HT1080 (cell line): ENCODE data around the gene USP24. TPM values are rescaled to one million over a fixed set of nuclear protein-coding genes. Genes with fewer than 3 reads are reported as not detected.
A peak's percentile ranks its signal among the peaks of the same experiment; 100 is the strongest.
"Not testable (repeated sequence)": the region's sequence is repeated elsewhere in the genome, so short reads cannot be mapped to it uniquely, and the experiment has no call there.

ENCODE experiments used
- DNase-seq: peaks from one replicate; pipeline ENCODE4 v3.0.0-alpha.2; 2015; ENCODE audit warnings: low read depth
- total RNA-seq: library from RNA; depleted of rRNA; stranded (reverse); fragments of >200 nt; shearing (Covaris generic); gene quantifications from 2 replicates; pipeline ENCODE4 v1.2.3, GENCODE V29; 2014

USP24 gene
- total RNA-seq, 1 experiment from 2014 or later = 31.4 TPM

DNA sequence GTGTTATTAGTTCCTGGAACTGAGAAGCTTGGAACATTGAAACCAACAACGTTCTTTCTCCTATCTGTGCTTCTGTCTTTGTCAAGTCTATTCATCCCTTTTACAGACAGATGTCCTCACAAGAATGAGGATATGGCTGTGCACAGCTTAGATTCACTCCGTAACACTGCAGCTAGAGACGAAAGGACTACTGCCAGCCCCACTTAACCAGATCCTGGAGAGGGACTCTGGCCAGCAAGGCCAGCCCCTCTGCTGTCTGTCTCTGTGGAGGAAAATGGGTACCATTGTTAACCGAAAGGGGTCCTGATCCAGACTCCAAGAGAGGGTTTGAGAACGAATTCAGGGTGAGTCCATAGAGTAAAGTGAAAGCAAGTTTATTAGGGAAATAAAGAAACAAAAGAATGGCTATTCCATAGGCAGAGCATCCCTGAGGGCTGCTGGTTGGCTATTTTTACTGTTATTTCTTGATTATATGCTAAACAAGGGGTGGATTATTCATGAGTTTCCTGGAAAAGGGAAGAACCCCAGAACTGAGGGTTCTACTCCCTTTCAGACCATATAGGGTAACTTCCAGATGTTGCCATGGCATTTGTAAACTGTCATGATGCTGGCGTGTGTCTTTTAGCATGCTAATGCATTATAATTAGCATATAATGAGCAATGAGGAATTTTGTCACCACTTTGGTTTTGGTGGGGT, 17.4 kb upstream of the USP24 start:
- no peak for DNase-seq

DNA sequence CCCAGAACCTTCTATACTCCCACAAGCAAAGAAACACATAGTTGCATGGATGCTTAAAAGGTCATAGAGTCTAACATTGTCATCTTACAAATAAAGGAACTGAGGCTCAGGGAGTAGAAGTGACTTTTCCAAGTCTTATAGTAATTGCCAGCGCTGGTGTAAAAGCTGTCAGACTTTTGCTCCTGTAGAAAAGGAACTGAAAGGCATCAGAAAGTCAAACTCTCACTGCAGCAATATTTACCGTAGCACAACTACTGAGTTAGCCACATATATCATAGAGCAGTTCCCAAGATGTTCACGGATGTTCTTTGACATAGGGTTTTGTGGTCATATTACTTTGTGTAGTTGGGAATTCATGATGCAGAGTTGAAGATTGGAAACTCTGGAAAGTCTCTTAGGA, 16.6 kb upstream of the USP24 start:
- no peak for DNase-seq

DNA sequence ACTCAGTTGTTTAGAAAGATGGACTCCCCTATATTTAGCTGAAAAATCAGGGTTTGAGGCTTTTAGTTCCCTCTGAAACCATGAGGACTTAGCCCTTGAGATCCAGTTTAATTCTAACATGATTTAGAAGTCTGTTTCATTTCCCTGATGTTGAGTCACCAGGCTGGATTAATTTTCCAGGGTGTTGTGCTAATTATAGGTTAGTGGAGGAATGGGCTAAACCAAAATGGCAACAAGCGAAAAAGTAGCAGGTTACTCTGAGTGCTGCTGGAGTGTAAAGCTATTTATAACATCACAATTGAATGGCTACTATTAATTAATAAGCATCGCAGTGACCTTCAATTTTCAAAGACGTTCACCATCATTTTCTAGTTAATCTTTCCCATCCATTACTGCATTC, 15.5 kb upstream of the USP24 start:
- no peak for DNase-seq

DNA sequence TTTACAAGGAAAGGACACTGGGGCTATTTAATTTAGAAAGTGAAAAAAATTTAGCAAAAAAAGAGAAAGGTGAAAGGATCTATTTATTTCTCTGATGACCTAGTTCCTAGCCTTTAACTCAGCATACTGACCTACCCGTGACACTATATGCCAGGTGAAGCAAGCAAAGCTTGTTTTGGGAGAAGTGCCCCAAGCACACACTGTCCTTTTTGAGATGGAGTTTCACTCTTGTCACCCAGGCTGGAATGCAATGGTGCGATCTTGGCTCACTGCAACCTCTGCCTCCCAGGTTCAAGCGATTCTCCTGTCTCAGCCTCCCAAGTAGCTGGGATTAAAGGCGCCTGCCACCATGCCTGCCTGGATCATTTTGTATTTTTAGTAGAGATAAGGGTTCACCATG, 14.6 kb upstream of the USP24 start:
- not testable (repeated sequence) for DNase-seq

DNA sequence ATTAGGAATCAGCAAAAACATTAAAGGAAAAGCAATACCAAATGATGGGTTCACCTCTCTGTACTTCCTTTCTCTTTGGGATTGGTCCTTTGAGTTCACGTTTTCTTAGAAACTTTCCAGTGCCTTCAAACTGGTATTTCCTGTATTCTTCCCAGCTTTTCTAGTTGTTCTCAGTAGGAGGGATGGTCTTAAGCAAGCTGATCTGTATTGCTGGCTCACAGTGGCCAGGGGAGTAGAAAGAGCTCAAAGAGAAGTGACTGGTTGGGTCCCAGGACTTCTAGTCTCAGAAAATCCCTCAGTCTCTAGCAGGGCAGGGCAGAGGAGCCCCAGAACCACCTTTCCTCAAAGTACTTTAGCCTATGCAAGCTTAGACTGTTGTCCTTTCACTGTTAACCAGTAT, 10.1 kb upstream of the USP24 start:
- DNase-seq = no peak

DNA sequence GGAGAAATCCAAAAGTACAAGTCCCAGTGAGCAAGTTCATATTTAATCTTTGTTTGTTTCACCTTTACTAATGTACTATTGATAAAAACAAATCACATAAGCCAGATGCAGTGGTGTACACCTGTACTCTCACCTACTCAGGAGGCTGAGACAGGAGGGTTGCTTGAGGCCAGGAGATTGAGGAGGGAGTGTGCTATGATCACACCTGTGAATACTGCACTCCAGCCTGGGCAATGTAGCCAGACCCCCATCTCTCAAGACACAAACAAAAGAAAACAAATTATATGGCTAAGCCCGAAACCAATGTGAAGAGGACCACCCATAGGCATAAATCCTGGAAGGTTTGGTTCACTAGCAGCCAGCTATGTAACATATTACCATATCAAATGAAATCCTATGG, 9.6 kb upstream of the USP24 start:
- DNase-seq = no peak

DNA sequence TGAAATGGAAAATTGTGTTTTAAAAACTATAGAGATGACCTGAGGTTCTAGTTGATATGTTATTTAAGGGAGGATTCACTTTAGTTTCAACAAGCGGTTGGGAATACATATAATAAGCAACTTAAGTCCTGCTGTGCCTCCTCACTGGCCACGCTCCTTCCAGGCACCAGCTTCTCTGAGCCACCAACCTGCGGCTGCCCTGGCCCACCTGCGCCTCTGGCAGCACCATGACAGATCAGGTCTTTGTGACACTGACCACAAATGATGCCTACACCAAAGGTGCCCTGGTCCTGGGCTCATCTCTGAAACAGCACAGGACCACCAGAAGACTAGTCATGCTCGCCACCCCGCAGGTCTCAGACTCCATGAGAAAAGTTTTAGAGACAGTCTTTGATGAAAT, 7.0 kb upstream of the USP24 start:
- DNase-seq = no peak

DNA sequence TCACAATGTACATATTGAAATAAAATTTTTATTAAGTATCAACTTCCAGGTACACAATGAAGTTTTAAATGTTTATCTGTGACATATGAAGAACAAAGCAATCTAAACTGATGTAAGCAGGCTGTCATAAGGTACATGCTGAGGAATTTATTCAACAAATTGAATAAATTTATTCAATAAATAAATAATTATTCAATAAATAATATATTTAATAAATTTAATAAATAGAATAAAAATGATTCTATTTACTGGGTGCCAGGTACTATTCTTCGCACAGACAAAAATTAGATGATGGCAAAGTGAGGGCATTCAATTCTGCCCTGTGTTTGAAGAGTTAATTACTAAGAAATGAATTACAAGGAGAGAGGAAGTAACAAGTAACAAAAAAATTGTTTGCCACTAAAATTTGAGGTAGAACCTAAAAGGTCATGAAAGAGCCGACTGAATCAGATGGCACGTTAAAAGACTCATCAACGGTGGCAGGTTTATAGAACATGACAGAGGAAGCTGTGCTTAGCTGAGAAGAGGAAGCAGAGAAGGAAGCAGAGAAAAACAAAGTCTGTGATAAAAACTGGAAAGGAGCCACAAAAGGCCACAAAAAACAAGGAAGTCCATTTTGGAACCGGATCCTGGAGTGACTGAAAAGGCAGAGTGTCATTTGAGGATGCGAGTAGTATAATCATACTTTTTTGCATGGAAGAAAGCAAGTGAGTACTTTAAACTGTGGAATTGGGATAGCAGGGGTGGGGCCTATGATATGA, 2.2 kb upstream of the USP24 start:
- peak; percentile 12 for DNase-seq

DNA sequence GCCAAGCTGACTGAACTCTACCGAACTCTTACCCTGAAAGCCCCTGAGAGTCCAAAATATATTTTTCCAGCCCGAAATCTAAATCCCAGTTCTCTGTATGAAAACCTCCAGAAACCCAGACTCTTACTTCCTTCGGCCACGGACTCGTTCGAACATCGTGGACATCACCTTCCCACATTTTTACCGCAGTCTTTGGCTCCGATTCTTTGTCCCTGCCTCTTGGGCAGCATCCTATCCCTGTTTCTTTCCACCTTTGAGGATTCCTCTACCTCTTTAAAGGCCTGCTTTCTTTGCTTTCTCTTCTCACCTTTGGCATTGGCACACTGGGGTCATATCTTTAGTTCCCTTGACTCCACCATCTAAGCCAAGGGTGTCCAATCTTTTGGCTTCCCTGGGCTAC, 932 bp upstream of the USP24 start:
- no peak for DNase-seq

DNA sequence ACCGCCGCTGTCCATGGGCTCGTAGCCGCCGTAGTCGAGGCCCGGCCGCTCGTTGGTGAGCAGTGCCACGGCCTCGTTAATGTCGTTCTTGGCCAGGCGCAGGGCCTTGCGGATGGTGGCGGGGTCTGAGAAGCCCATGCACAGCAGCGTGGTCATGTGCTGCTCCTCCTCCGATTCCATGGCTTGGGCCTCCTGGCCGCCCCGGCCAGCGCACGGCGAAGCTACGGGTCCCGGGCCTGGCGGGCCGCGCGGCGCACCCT, 300 bp downstream of the USP24 start:
- no peak for DNase-seq

DNA sequence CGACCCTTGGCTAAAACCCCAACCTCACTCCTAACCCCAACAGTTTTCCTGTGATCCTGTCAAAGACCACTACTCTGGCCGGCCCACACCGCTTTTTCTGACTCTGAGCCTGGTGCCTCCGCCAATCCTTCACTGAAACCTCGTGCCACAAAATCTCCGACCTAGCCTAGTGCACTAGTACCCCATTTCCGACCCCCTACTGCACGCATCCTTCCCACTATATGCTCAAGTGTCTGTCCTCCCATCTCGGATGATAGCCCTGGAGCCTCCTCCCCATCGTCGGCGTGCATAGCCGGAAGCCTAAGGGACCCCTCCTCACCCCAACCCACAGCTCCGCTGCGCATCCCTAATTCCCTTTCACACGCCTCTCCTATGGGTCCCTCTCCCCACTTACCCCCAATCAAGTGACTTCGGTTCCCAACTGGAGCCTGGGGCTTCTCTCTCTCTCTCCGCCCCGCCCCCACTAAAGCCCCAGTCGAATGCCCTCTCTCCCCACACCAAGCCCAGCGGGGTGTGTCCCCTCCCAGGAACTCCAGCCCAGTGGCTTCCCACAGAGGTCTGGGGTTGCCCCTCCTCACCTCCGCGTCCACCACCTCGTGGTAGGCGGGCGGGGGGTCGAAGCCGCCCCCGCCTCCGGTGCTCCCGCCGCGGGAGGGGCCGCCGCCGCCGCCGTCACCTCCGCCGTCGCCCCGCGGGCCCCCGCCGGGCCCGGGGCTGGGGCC, 791 bp downstream of the USP24 start:
- peak; percentile 23 for DNase-seq

DNA sequence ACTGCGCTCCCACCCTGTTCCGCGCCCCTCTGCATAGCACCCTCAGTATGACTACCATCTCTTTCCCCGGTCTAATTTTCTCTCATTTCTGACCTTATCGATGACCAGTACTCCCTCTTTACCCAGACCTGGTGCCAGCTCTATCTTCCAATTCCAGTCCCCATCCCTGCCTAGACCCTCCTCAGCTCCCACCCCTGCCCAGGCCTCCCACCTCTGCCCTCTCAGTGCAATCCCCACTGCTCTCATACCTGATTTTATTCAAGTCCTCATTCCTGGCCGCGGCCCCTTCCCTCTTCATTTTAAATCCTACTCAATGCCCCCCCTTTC, 1.3 kb downstream of the USP24 start:
- DNase-seq = no peak

DNA sequence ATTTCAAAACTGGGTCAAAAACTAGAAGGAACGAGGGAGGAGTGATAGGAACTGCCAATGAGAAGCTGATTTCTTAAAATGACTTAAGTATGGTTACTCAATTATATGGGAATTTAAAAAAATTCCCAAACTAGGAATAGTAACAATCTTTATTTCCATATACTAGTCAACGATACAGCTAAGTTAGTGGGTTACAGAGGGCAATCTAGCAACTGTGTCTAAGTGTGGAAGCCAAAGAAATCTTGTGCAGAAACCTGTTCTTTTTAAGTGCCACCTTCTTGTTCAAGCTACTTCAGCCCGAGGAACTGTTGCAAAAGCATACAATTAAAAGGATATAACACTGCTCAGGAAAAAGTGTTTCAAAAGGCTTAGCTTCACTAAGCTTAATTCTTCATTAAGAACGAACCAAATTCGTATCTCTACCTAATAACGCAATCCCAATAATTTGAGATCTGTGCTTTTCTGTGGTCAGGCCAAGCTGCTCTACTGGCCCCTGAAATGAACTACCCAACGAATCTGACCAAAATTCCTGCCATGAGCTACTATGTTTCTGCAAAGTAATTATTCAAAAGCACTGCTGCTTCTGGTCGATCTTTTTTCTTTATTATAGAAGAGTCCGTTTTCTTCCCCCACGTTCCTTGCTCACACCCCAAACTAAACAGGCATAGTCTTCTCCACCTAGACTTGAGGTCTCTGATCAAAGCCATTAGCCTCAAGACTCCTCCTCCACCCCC, 1.8 kb downstream of the USP24 start:
- DNase-seq = peak; percentile 11

DNA sequence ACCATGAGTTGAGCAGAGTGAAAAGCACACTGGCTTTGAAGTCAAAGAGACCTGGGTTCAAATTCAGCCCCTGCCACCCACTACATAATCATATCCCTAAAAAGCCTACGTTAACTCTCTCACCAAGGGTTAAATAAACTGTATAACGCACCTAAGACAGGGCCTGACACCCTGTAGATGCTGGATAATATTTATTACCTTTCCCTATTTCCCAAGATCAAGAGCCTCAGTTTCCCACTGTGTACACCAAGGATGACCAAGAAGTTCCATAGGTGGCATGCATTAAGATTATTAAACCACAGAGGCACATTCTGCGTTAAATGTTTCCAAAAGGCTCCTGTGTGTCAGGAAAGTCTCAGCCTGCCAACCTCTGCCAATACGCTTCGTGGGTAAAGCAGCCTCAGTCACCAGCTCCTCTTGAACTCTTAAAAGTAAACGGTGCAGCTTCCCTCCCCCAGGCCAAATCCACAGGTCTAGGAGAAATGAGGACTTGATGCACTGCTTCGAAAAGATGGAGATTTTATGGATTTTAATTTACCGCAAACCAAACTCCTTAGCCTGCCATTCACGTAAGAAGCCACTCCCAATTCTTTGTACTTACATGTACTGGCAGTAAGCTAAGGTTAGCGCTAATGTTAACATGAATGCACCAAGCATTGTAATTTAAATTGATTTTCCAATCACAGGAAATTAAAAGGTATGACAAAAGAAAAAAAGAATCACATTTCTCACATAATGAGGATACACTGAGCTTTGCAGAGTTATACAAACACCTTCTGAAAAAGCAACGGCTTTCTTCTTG, 2.6 kb downstream of the USP24 start:
- no peak for DNase-seq

DNA sequence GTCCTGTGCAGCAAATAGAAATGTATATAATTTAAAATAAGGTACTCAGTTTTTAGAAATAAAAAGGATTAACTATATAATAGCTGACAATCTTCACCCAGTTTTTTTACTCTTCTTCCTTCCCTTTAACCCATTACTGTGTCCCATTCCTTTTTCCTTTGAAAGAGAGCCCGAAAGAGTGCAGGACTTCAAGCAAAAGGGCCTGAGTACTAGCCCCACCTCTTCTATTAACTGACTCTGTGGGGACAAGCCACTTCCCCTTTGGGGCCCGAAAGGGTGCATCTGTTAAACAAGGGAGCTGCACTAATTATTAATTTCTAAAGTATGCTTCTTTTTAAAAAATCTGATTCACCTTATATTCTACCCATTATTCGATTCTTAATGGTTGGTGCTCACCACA, 3.3 kb downstream of the USP24 start:
- no peak for DNase-seq

DNA sequence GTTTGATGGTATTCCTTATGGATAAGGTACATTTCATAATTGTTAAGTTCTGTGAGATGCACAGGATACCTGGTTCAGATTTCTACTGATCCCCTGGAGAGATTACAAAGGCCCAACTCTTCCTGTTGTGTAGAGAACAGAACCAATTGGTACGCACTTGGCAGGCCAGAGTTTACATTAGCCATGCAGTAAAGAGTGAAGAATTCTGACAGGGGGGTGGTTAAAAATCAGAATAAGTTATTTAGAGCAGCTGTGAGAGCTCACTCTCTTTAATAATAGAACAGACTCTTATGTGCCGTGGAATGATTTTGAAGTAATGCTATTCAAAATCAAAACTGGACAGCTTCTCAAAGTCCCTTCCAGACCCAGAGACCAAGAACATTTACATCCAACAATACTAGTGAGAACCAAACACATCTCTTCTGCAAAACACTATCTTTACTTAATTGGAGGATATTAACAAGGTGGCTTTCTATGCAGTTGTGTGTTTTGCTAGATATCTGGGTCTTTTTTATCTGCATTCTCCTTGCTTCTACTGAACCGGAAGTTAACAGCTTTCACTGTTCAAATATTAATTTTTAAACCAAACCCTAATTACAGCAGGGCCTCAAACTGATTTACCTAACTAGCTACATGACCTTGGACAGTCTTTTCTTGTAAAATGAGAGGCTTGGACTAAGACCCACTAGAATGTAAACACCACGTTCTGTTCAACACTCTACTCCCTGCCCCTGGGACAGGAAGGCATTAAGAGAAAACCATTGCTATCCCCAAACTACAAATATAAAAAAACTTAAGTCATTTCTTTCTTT, 4.0 kb downstream of the USP24 start:
- no peak for DNase-seq

DNA sequence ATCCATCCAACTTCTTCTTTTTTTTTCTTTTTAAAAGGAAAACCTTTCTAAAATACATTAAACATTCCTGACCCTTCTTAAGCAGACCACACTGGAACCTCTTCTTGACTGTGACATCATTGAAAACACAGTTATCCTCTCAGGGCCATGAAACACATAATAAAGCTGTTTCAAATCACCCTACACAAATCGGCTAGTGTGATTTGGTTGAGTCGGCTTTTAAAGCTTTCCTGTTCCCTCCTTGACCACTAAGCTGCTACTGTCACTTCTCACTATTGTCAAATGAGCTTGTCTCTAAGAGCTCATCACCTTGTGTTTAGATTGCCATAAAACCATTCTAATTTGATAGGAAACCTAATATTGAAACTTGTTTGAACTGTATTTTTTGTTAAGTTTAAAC, 5.9 kb downstream of the USP24 start:
- DNase-seq = no peak

DNA sequence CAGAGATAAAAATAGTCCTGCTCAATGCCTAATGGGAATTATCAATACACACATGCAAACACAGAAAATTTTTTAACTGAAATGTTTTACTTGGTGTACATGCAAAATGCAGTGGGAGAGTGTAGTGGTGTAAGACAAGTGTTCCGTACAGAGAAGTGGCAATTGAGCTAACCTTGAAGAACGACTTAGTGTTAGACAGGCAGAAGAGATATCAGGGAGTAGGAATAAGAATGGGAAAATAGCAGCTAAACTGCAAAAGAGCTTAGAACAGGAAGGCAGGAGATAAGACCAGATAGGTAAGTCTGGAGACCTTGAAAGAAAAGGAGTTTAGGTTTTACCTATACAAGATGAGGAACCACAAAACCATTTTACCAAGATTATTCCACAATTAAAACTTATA, 9.0 kb downstream of the USP24 start:
- no peak for DNase-seq

DNA sequence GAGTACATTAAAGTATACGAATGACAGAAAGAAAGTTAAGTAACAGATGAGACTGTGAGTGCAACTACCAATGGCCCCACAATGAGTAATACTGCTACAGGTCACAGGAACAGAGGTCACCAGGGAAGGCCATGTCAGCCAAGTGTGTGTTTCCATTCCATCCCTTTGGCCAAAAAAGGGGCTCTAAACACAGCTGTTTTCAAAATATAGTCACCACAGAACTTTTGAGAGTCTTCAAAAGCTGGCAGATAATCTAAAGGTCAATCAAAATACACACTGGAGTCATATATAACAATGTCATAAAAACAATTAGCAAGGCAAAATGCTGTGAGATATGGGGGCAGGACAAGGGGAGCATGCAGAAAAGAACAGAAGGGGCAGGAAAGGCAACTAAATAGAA, 10.2 kb downstream of the USP24 start:
- DNase-seq = no peak

DNA sequence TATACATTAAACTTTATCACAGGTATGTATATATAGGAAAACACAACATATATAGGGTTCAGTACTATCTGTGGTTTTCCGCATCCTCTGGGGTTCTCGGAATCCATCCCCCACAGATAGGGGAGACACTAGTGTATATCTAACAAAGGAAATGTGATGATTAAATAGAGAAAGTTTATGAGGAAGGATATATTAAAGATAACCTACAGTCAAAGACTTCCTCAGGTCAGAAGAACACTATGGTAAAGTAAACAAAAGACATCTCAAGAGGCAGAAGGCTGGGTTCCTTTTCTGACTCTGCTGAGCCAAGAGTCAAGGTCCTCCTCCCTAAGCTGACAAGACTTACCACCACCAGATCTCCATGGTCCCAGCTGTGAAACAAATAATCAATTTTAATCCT, 12.1 kb downstream of the USP24 start:
- DNase-seq = no peak

DNA sequence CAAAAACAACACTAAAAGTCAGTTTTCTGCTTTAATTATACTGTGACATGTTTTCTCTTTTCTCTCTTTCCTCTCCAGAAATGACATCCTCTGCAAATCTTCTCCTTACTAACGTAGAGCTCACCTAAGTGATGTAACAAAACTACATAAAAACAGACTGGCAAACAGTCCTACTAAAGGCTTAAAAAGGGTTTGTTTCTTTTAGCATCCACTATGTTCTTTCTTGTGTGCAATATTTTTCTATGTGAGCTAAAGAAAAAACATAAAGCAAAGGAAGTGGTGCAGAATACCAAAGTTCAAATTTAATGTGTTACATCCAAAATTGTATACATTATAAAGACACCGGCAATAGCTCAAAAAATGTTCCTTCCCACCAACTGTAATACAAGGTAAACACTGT, 14.5 kb downstream of the USP24 start:
- no peak for DNase-seq
